WTC11 (cell line): ENCODE data around the gene SH3GLB2. TPM values are rescaled to one million over a fixed set of nuclear protein-coding genes. Genes with fewer than 3 reads are reported as not detected.

ENCODE experiments used
- ATF1 ChIP-seq: sonication (generic); formaldehyde crosslinking; IDR thresholded peaks from 2 replicates; pipeline ENCODE4 v1.8.1; 2023; ENCODE audit warnings: mild to moderate bottlenecking, moderate library complexity, missing genetic modification reagents
- ATF2 ChIP-seq: sonication (generic); formaldehyde crosslinking; IDR thresholded peaks from 2 replicates; pipeline ENCODE4 v1.8.1; 2022; ENCODE audit warnings: low read depth, missing genetic modification reagents, borderline replicate concordance
- ATF6 ChIP-seq: sonication (generic); formaldehyde crosslinking; IDR thresholded peaks from 2 replicates; pipeline ENCODE4 v1.8.1; 2023; ENCODE audit warnings: mild to moderate bottlenecking, missing genetic modification reagents
- CREB1 ChIP-seq: sonication (generic); formaldehyde crosslinking; IDR thresholded peaks from 2 replicates; pipeline ENCODE4 v1.8.0; 2023; ENCODE audit warnings: mild to moderate bottlenecking, missing genetic modification reagents
- E2F5 ChIP-seq: sonication (generic); formaldehyde crosslinking; IDR thresholded peaks from 2 replicates; pipeline ENCODE4 v1.8.1; 2022; ENCODE audit warnings: mild to moderate bottlenecking, moderate library complexity, missing genetic modification reagents
- FOXJ3 ChIP-seq: sonication (generic); formaldehyde crosslinking; IDR thresholded peaks from 2 replicates; pipeline ENCODE4 v1.9.0; 2021; ENCODE audit warnings: missing genetic modification reagents, mild to moderate bottlenecking, borderline replicate concordance
- FOXP1 ChIP-seq: sonication (generic); formaldehyde crosslinking; IDR thresholded peaks from 2 replicates; pipeline ENCODE4 v1.8.0; 2022; ENCODE audit warnings: missing genetic modification reagents, mild to moderate bottlenecking, moderate library complexity, borderline replicate concordance
- HMGA2 ChIP-seq: fragments of 250-450 bp; sonication (Bioruptor Pico); IDR thresholded peaks from 2 replicates; pipeline ENCODE4 v1.4.0; 2021; ENCODE audit warnings: mild to moderate bottlenecking, moderate library complexity
- JUN ChIP-seq: sonication (generic); formaldehyde crosslinking; IDR thresholded peaks from 2 replicates; pipeline ENCODE4 v1.8.0; 2023; ENCODE audit warnings: mild to moderate bottlenecking, missing genetic modification reagents
- KAT7 ChIP-seq: sonication (generic); formaldehyde crosslinking; IDR thresholded peaks from 2 replicates; pipeline ENCODE4 v1.8.1; 2023; ENCODE audit warnings: missing genetic modification reagents, mild to moderate bottlenecking, borderline replicate concordance
- NFE2L1 ChIP-seq: sonication (generic); formaldehyde crosslinking; IDR thresholded peaks from 2 replicates; pipeline ENCODE4 v1.8.1; 2023; ENCODE audit warnings: missing genetic modification reagents
- NFYB ChIP-seq: sonication (generic); formaldehyde crosslinking; conservative IDR thresholded peaks from 2 replicates; pipeline ENCODE4 v1.8.0; 2022; ENCODE audit warnings: low read depth, missing genetic modification reagents
- NR3C1 ChIP-seq: sonication (generic); formaldehyde crosslinking; conservative IDR thresholded peaks from 2 replicates; pipeline ENCODE4 v1.8.1; 2023; ENCODE audit warnings: low read depth, mild to moderate bottlenecking, missing genetic modification reagents
- OVOL2 ChIP-seq: fragments of 250-450 bp; sonication (Bioruptor Pico); IDR thresholded peaks from 2 replicates; pipeline ENCODE4 v1.9.0; 2021; ENCODE audit warnings: mild to moderate bottlenecking, borderline replicate concordance
- PRDM15 ChIP-seq: sonication (generic); formaldehyde crosslinking; IDR thresholded peaks from 2 replicates; pipeline ENCODE4 v1.8.0; 2022; ENCODE audit warnings: missing genetic modification reagents
- PRRX2 ChIP-seq: fragments of 250-450 bp; sonication (Bioruptor Pico); IDR thresholded peaks from 2 replicates; pipeline ENCODE4 v1.8.0; 2021; ENCODE audit warnings: mild to moderate bottlenecking
- SMAD4 ChIP-seq: sonication (generic); formaldehyde crosslinking; IDR thresholded peaks from 2 replicates; pipeline ENCODE4 v1.8.0; 2022; ENCODE audit warnings: mild to moderate bottlenecking, missing genetic modification reagents
- TCF7 ChIP-seq: sonication (generic); formaldehyde crosslinking; IDR thresholded peaks from 2 replicates; pipeline ENCODE4 v1.8.0; 2022; ENCODE audit warnings: mild to moderate bottlenecking, low read depth, missing genetic modification reagents, moderate library complexity
- TEAD1 ChIP-seq: sonication (generic); formaldehyde crosslinking; IDR thresholded peaks from 2 replicates; pipeline ENCODE4 v1.8.0; 2022; ENCODE audit warnings: mild to moderate bottlenecking, missing genetic modification reagents
- TEAD4 ChIP-seq: sonication (generic); formaldehyde crosslinking; IDR thresholded peaks from 2 replicates; pipeline ENCODE4 v1.8.0; 2022; ENCODE audit warnings: mild to moderate bottlenecking, missing genetic modification reagents
- TP53 ChIP-seq: sonication (generic); formaldehyde crosslinking; IDR thresholded peaks from 2 replicates; pipeline ENCODE4 v1.8.1; 2023; ENCODE audit warnings: mild to moderate bottlenecking, missing genetic modification reagents
- ZBTB43 ChIP-seq: sonication (generic); formaldehyde crosslinking; IDR thresholded peaks from 2 replicates; pipeline ENCODE4 v1.8.1; 2023; ENCODE audit warnings: mild to moderate bottlenecking, missing genetic modification reagents
- ZNF416 ChIP-seq: fragments of 250-450 bp; sonication (Bioruptor Pico); IDR thresholded peaks from 2 replicates; pipeline ENCODE4 v1.9.0; 2021; ENCODE audit warnings: mild to moderate bottlenecking, inconsistent platforms
- ZNF512 ChIP-seq: sonication (generic); formaldehyde crosslinking; IDR thresholded peaks from 2 replicates; pipeline ENCODE4 v1.8.1; 2022; ENCODE audit warnings: missing genetic modification reagents, borderline replicate concordance
- ZNF532 ChIP-seq: fragments of 250-450 bp; sonication (Bioruptor Pico); IDR thresholded peaks from 2 replicates; pipeline ENCODE4 v1.9.0; 2021; ENCODE audit warnings: mild to moderate bottlenecking, borderline replicate concordance
- ZNF671 ChIP-seq: fragments of 250-450 bp; sonication (Bioruptor Pico); IDR thresholded peaks from 2 replicates; pipeline ENCODE4 v1.8.0; 2021; ENCODE audit warnings: mild to moderate bottlenecking
- total RNA-seq: library from RNA; stranded (reverse); gene quantifications from 3 replicates; pipeline ENCODE4 v1.2.3, GENCODE V29; 2021

Gene SH3GLB2
- total RNA-seq, 1 experiment from 2014 or later = 59.7 TPM

- no peak for TF ChIP-seq PRDM15
- 0 out of 2 replicates have a peak, but pooled peaks have one; percentile 64 for TF ChIP-seq FOXP1 (CRISPR knock-in tag)
- TF ChIP-seq PRRX2 (CRISPR knock-in tag) = no peak
- TF ChIP-seq NFE2L1 (CRISPR knock-in tag) = 0 out of 2 replicates have a peak, but pooled peaks have one; percentile 22
- no peak for TF ChIP-seq ZNF671
- TF ChIP-seq TP53 = no peak
- TF ChIP-seq SMAD4 = no peak
- no peak for TF ChIP-seq KAT7
- TF ChIP-seq ZNF512 (CRISPR knock-in tag) = no peak
- TF ChIP-seq JUN (CRISPR knock-in tag) = no peak
- TF ChIP-seq TEAD1 = no peak; the same call in 1 of the 2 replicates
- TF ChIP-seq ATF2 (CRISPR knock-in tag) = no peak
- TF ChIP-seq HMGA2 (CRISPR knock-in tag) = no peak
- TF ChIP-seq ATF1 = no peak
- 0 out of 2 replicates have a peak, but pooled peaks have one; percentile 35 for TF ChIP-seq E2F5
- no peak for TF ChIP-seq CREB1 (CRISPR knock-in tag)
- TF ChIP-seq FOXJ3 = no peak
- no peak for TF ChIP-seq ZNF416
- TF ChIP-seq TEAD4 (CRISPR knock-in tag) = no peak
- TF ChIP-seq TCF7 (CRISPR knock-in tag) = no peak
- no peak for TF ChIP-seq ATF6 (CRISPR knock-in tag)
- no peak for TF ChIP-seq ZNF532 (CRISPR knock-in tag)
- no peak; the same call in 1 of the 2 replicates for TF ChIP-seq NFYB (CRISPR knock-in tag)
- no peak for TF ChIP-seq OVOL2
- 0 out of 2 replicates have a peak, but pooled peaks have one; percentile 48 for TF ChIP-seq ZBTB43 (CRISPR knock-in tag)
- no peak for TF ChIP-seq NR3C1 (CRISPR knock-in tag)
Observed at GRCh38 chr9:129027685-129028191, 393 bp downstream of the SH3GLB2 start (continued).
